HG02588 (cell line): Measurements from ENCODE around the gene IGSF3.

Experiments
- ATAC-seq: cut with Tn5 transposase; IDR thresholded peaks from one replicate; pipeline ENCODE4 v1.9.1; 2021; ENCODE audit warnings: mild to moderate bottlenecking, moderate library complexity; ENCODE audit not compliant: unreplicated experiment

The IGSF3 gene

DNA sequence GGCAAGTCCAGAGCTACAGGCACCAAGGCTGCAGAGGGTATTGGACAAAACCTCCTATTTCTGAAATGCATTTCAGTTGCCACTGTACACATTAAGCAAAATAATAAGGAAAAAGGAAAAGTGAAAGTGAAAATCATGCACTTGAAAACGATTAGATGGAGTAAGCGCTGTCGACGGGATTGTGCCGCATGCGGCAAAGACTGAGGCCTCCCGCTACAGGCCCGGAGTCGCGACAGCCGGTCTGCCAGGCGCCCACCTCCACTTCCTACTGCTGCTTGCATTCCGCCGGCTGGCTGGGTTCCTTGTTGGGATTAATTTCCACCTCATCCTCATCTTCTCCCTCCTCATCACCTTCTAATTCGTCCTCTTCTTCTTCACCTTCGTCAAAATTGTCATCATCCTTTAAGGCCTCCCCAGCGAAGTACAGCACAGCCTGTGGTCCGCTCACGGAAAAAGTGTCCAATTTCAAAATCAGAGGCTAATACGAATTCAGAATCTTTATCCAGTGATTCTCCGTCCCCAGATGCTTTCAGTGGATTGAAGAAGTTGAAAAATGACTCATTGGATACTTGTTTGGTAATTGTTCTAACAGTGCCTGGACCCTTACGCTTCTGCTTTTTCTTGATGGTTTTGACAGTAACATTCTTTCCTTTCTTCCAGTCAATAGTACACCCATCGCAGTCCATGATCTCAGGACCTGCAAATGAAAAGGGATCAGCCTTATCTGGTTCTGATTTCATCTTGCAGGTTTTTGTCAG is 134.7 kb downstream of the IGSF3 start:
- ATAC-seq = no peak

DNA sequence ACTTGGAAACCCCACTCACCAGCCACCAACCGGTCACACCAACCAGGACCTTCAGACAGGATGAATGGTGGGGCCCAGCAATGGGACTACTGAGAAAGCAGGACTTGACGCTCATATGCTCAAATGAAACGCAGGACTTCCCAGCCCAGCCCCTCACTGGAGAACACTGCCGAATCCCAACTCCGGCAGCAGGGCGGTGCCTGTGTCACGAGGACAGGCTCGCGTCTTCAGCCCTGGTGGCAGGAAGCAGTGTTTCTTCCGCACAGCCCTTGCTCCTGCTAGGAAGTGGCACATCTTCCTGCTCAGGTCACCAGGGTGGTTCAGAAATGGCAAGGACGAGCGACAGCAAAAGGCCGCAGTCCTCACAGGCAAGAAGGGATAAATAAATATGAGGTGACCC is 135.6 kb downstream of the IGSF3 start:
- no peak for ATAC-seq

DNA sequence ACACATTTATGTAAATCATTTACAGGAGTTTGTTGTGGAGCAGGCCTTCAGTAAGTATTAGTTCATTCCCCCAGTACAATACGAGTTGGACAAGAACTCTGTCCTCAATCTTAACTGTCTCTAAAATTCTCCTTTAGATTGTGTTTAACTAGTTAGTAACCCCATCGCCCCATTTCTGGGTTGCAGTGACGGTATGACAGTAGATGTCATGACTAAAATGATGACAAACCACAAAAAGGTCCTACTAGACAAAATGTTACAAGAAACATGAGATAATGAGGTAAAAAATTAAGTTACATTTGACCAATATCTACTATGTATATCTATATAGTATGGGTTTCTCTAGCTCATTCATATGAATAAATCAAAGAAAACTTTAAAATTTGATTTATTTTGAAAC is 137.9 kb downstream of the IGSF3 start:
- no peak for ATAC-seq

DNA sequence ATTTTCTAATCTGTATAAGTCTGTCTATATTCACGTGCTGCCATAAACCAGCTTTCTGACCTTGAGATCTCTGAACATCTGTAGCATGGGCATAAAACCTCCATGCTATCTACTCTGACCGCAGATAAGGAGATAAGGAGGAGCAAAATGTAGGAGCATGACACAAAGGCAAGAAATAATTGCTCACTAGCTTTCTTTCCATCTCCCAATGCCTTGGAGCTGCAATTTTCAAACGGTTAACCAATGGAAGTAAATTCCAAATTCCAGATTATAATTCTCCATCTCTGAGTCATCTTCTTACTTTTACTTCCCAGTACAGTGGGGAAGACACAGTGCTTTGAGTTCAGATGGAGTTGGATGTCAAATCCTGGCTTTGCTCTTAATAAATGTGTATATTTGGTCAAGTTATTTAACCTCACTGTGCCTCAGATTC is 138.3 kb downstream of the IGSF3 start:
- ATAC-seq = no peak

DNA sequence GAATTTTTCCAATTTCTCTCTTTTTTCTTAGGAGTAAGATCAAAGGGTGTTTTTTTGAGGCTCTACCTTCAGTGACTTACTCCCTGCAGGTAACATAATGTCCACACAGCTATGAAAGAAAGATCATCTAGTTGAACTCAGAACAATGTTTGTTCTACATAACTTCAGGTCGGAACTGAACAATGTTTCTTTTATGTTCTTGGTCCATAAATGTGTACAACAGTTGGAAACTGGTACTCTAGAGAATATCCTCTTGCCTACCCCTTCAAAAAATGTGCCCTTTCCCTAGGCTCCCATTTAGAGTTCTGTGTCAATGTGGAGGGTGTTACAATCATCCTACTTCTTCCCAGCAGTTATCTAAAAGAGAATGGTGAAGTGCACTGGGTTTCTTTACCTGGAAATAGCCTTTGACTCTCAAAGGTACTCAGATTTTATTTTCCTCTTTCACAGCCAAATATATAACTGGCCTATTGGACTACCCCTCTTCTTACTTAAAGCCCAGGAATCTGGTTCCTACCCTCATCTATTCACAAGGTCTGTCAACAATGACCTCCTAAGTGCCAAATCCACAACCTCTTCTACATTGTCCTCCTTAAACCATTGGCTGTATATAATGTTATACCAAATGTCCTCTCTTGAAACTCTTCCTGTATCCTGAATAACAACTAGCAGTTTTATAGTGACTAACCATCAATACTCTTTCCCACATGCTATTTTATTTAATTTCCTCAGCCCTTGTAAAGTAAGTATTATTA is 139.0 kb downstream of the IGSF3 start:
- ATAC-seq = no peak

DNA sequence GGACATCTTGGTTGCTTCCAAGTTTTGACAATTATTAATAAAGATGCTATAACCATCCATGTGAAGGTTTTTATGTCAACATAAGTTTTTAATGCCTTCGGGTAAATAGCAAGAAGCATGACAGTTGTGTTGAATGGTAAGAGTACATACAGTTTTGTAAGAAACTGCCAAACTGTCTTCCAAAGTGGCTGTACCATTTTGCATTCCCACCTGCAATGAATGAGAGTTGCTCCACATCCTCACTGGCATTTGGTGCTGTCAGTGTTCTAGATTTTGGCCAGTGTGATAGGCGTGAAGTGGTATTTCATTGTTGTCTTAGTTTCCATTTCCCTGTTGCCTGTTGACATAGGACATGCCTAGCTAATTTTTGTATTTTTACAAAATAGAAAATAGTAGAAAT is 142.1 kb downstream of the IGSF3 start:
- no peak for ATAC-seq
